B cell (primary cell): ENCODE measurements around the gene WNK2. TPM values are rescaled to one million over a fixed set of nuclear protein-coding genes. Genes with fewer than 3 reads are reported as not detected.

Experiments used
- ATAC-seq: fragments of 200-7000 bp; cut with Tn5 transposase; one replicate; pipeline ENCODE4 v1.10.0; 2021; ENCODE audit warnings: low read depth, mild to moderate bottlenecking, moderate number of reproducible peaks, moderate library complexity
- CTCF ChIA-PET: fragments of 350-600 bp; sonication (Branson Sonifier 250); formaldehyde crosslinking; loops from one replicate; lab custom pipeline; 2021; ENCODE audit warnings: antibody characterized with exemption, inconsistent platforms; lab: Charles Lee
- POLR2A ChIA-PET: fragments of 350-600 bp; sonication (Branson Sonifier 250); formaldehyde crosslinking; loops from one replicate; lab custom pipeline; 2021; ENCODE audit warnings: antibody characterized with exemption; lab: Charles Lee
- DNase-seq: peaks from one replicate; pipeline ENCODE4 v3.0.0; 2013
- H2AFZ ChIP-seq: 2 replicates; pipeline ENCODE4 v1.6.1; 2012; ENCODE audit warnings: mild to moderate bottlenecking, low read depth, low read length; ENCODE audit not compliant: insufficient read depth, poor library complexity, severe bottlenecking
- H3K27ac ChIP-seq, 2 donors: 1 replicate in 1 of 2; 2 replicates in 1 of 2; pipeline ENCODE4 v1.5.1; 2012 to 2013; ENCODE audit warnings: low read length in 2 of 2, mild to moderate bottlenecking in 2 of 2, moderate library complexity in 1 of 2
- H3K27me3 ChIP-seq, 4 experiments: fragments of 200-600 bp in 1 of 4; sonication (generic) in 1 of 4; replicated peaks in 1 of 4; 1 replicate in 2 of 4; 2 replicates in 2 of 4; pipeline versions ENCODE4 v1.6.1 to v1.7.0; 2013 to 2016; ENCODE audit warnings: low read length in 3 of 4, mild to moderate bottlenecking in 2 of 4, mixed read lengths in 1 of 4, moderate library complexity in 1 of 4; ENCODE audit not compliant: insufficient read depth in 4 of 4, control insufficient read depth in 3 of 4; ENCODE audit errors: control extremely low read depth in 1 of 4
- H3K36me3 ChIP-seq, 2 experiments: replicated peaks in 1 of 2; 1 replicate in 1 of 2; 2 replicates in 1 of 2; pipeline versions ENCODE4 v1.6.1 to v1.7.1; 2013; ENCODE audit warnings: low read length in 1 of 2; ENCODE audit not compliant: insufficient read depth in 2 of 2, control insufficient read depth in 1 of 2; ENCODE audit errors: control extremely low read depth in 1 of 2, extremely low read depth in 1 of 2
- H3K4me1 ChIP-seq, 2 donors: fragments of 200-600 bp in 1 of 2; sonication (generic) in 1 of 2; 1 replicate in 1 of 2; 2 replicates in 1 of 2; pipeline versions ENCODE4 v1.5.1 to v1.6.1; 2013 to 2017; ENCODE audit warnings: low read length in 2 of 2; ENCODE audit not compliant: control insufficient read depth in 2 of 2, insufficient read depth in 2 of 2
- H3K4me2 ChIP-seq: replicated peaks from 2 replicates; pipeline ENCODE3; 2012; ENCODE audit warnings: mild to moderate bottlenecking, low read depth, low read length; ENCODE audit not compliant: poor library complexity, severe bottlenecking
- H3K4me3 ChIP-seq, 5 experiments: fragments of 200-600 bp in 1 of 5; sonication (generic) in 1 of 5; 1 replicate in 3 of 5; 2 replicates in 2 of 5; pipeline versions ENCODE4 v1.5.1 to v1.7.0; 2011 to 2016; ENCODE audit warnings: low read length in 4 of 5, mild to moderate bottlenecking in 4 of 5, low read depth in 2 of 5, control low read depth in 1 of 5, moderate library complexity in 1 of 5; ENCODE audit not compliant: insufficient read depth in 1 of 5; ENCODE audit errors: control extremely low read depth in 1 of 5, extremely low read depth in 1 of 5
- H3K79me2 ChIP-seq: fragments of 200-600 bp; sonication (generic); one replicate; pipeline ENCODE4 v1.6.0; 2016; ENCODE audit warnings: low read length; ENCODE audit not compliant: control insufficient read depth, insufficient read depth
- H3K9ac ChIP-seq: fragments of 200-600 bp; sonication (generic); 2 replicates; pipeline ENCODE4 v1.6.1; 2017; ENCODE audit warnings: mild to moderate bottlenecking, low read length, moderate library complexity
- H3K9me3 ChIP-seq, 3 donors: one replicate each; pipeline versions ENCODE4 v1.6.1 to v1.7.1; 2013; ENCODE audit warnings: low read length in 2 of 3; ENCODE audit not compliant: control insufficient read depth in 2 of 3, insufficient read depth in 1 of 3; ENCODE audit errors: control extremely low read depth in 1 of 3
- H4K20me1 ChIP-seq: 2 replicates; pipeline ENCODE4 v1.6.0; 2012; ENCODE audit warnings: mild to moderate bottlenecking, low read length; ENCODE audit not compliant: insufficient read depth, control insufficient read depth, poor library complexity, severe bottlenecking
- H3K27ac Mint-ChIP-seq: one replicate; pipeline ENCODE4 v1.8.0; 2021; ENCODE audit warnings: mixed read lengths
- H3K27me3 Mint-ChIP-seq: one replicate; pipeline ENCODE4 v1.8.0; 2021; ENCODE audit warnings: mixed read lengths
- H3K4me1 Mint-ChIP-seq: one replicate; pipeline ENCODE4 v1.8.0; 2021; ENCODE audit warnings: mixed read lengths
- H3K4me3 Mint-ChIP-seq: one replicate; pipeline ENCODE4 v1.8.0; 2021; ENCODE audit warnings: mixed read lengths
- H3K9me3 Mint-ChIP-seq: one replicate; pipeline ENCODE4 v1.8.0; 2022; ENCODE audit warnings: mixed read lengths; ENCODE audit not compliant: insufficient read depth
- CTCF ChIP-seq: fragments of 200-600 bp; IDR thresholded peaks from one replicate; pipeline ENCODE4 v1.8.0; 2022; ENCODE audit warnings: antibody characterized with exemption, mild to moderate bottlenecking
- EZH2 ChIP-seq: IDR thresholded peaks from 2 replicates; pipeline ENCODE4 v1.6.1; 2012; ENCODE audit warnings: borderline replicate concordance, low read depth, mild to moderate bottlenecking, moderate library complexity, low read length; ENCODE audit not compliant: insufficient read depth, poor library complexity, severe bottlenecking
- WGBS: methylation state at CpG from one replicate; pipeline ENCODE4 v1.1.5; 2013; ENCODE audit warnings: missing lambda C conversion rate; ENCODE audit not compliant: insufficient coverage; 5-methylcytosine and 5-hydroxymethylcytosine counted together
- intact Hi-C: fragments of 100-400 bp; cut with micrococcal nuclease; formaldehyde crosslinking; loops from one replicate; pipeline ENCODE4 v1.10.0; 2022
- polyA plus RNA-seq: library from polyadenylated mRNA; depleted of rRNA; stranded (reverse); fragments of >200 nt; gene quantifications from 2 replicates; pipeline ENCODE4 v1.2.3, GENCODE V29; 2012
- total RNA-seq, 2 donors: library from RNA; stranded (reverse); fragments of 120-200 nt in 1 of 2; gene quantifications; 1 replicate in 1 of 2; 2 replicates in 1 of 2; pipeline versions ENCODE4 v1.2.3 to v1.2.4, GENCODE V29; 2013 to 2022

The WNK2 gene
- total and polyA plus RNA-seq, 2 donors (not counting 1 experiment from before 2014, with no cell fraction given): 0.49 TPM; not detected in 1

- no peak overlapping the region for H3K9ac ChIP-seq
- H3K9me3 ChIP-seq: no peaks in the 10 kb centered on the region
- H3K27ac ChIP-seq: no peak overlapping the region
- H4K20me1 ChIP-seq: no peaks in the 10 kb centered on the region
- ATAC-seq: no peak
- peaks cover 16 to 18% of the 10 kb centered on the region in 2 donors for H3K4me1 ChIP-seq
- Mint-ChIP-seq H3K4me1 (peaks cover 13% of the 10 kb centered on the region), H3K9me3 (no peaks in the 10 kb centered on the region), H3K4me3 (no peak overlapping the region), H3K27ac (no peak overlapping the region), H3K27me3 (peaks cover 16% of the 10 kb centered on the region)
- DNase-seq: no peak
- ChIA-PET POLR2A (no interaction called here), CTCF (no interaction called here)
- TF ChIP-seq EZH2 (no peak), CTCF (no peak)
- no peaks in the 10 kb centered on the region for H3K79me2 ChIP-seq
- no peak overlapping the region for H3K4me2 ChIP-seq
- H2AFZ ChIP-seq: no peak overlapping the region
- intact Hi-C loops: no loop called here
- 86% methylated on average over 17 of the region's 19 CpGs for WGBS
- H3K4me3 ChIP-seq: no peak overlapping the region
- no peaks in the 10 kb centered on the region for H3K36me3 ChIP-seq
- H3K27me3 ChIP-seq: no peaks in the 10 kb centered on the region
These were observed 107.8 kb downstream of the WNK2 start for GRCh38 chr9:93291536-93292287.

DNA sequence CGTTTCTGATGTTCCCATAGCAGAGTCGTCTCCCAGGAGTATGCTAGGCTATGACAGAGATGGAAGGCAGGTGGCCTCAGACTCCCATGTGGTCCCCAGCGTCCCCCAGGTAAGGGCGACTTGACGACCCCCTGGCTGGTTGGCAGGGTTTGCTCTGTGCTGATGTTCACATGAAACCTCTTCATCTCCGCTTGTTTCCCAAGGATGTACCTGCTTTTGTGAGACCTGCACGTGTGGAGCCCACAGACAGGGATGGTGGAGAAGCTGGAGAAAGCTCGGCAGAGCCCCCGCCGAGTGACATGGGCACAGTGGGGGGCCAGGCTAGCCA, 108.3 kb downstream of the WNK2 start:
- intact Hi-C loops: no loop called here
- Histone ChIP-seq H3K27me3 (no peaks in the 10 kb centered on the region), H3K9ac (no peak overlapping the region), H3K9me3 (no peaks in the 10 kb centered on the region), H3K4me3 (no peak overlapping the region), H3K36me3 (no peaks in the 10 kb centered on the region), H3K4me2 (no peak overlapping the region), H3K4me1 (peaks cover 13 to 14% of the 10 kb centered on the region in 2 donors), H3K27ac (no peak overlapping the region), H3K79me2 (no peaks in the 10 kb centered on the region), H4K20me1 (no peaks in the 10 kb centered on the region), H2AFZ (no peak overlapping the region)
- H3K27me3 Mint-ChIP-seq: peaks cover 17% of the 10 kb centered on the region
- 80% methylated on average over 8 of the region's 10 CpGs for WGBS
- no peaks in the 10 kb centered on the region for H3K9me3 Mint-ChIP-seq
- ChIA-PET POLR2A (no interaction called here), CTCF (no interaction called here)
- H3K4me1 Mint-ChIP-seq: peaks cover 14% of the 10 kb centered on the region
- no peak for DNase-seq
- TF ChIP-seq EZH2 (no peak), CTCF (no peak)
- no peak overlapping the region for H3K27ac Mint-ChIP-seq
- no peak overlapping the region for H3K4me3 Mint-ChIP-seq
- no peak for ATAC-seq
